ENCODE results near the gene AKT2.

The AKT2 gene

DNA sequence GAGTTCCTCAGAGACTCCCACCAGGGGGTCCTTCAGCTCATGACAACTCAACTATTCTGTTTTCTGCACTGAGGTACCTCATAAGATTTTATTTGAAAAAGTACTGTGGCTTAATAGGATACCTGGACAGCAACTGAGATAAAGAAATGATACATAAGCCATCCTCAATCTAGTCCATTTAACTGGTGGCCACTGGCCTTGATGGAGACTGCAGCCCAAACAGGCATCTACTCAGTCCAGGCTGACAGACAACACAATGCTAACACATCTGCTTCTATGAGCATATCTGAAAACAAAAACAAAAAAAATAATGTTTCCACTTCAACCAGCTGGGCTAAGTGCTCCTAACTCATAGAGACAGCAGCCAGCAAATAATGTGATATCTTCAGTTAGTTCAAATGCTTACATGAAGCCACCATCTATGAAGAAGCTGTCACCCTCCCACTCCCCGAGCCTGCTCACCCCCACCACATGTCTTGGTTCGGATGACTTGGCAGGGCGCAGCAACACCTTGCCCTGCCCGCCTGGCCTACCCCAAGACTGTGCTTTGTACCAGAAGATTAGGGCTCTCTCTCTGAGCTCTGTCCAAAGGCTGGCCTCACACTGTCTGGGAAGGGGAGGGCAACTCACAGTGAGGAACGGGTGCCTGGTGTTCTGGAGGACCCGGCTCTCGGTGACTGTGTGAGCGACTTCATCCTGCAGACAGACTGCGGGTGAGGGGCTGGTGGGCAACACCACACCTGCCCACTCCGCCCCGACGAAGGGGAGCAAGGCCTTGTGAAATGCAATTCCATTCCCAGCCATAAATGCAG, 45.5 kb downstream of the AKT2 start:
- Histone ChIP-seq H3K4me1 (ENCODE audit: insufficient read depth, low read length, poor library complexity, severe bottlenecking) (no peaks in the 10 kb centered on the region), H3K4me3 (ENCODE audit: low read length, poor library complexity, severe bottlenecking) (no peak overlapping the region), H3K27me3 (ENCODE audit: insufficient read depth, low read length, poor library complexity, severe bottlenecking) (no peaks in the 10 kb centered on the region), H3K9ac (ENCODE audit: low read depth, low read length, poor library complexity, severe bottlenecking) (no peak overlapping the region), H3K79me2 (ENCODE audit: insufficient read depth, low read length) (peaks cover 1% of the 10 kb centered on the region; the same call in 1 of the 2 replicates), H3K36me3 (ENCODE audit: insufficient read depth, low read length) (peaks cover 76% of the 10 kb centered on the region; the same call in 1 of the 2 replicates), H3K9me3 (ENCODE audit: insufficient read depth, low read depth, low read length) (no peaks in the 10 kb centered on the region), H3K9me2 (replicated peaks; ENCODE audit: low read depth, low read length) (no peaks in the 10 kb centered on the region), H3F3A (ENCODE audit: low read depth) (no peaks in the 10 kb centered on the region), H4K20me1 (ENCODE audit: insufficient read depth, low read length, poor library complexity, severe bottlenecking) (no peaks in the 10 kb centered on the region), H2AFZ (ENCODE audit: low read length) (no peak overlapping the region), H3K4me2 (ENCODE audit: low read depth, low read length, poor library complexity, severe bottlenecking) (no peak overlapping the region)
- TF ChIP-seq EZH2phosphoT487 (IDR thresholded peaks at IDR 0.05; ENCODE audit: borderline replicate concordance) (no peak), CTCF (conservative IDR thresholded peaks at IDR 0.05; ENCODE audit: low read length) (no peak)

- H4K20me1 ChIP-seq (ENCODE audit: insufficient read depth, low read length, poor library complexity, severe bottlenecking): no peaks in the 10 kb centered on the region
- no peaks in the 10 kb centered on the region for H3K4me1 ChIP-seq (ENCODE audit: insufficient read depth, low read length, poor library complexity, severe bottlenecking)
- H2AFZ ChIP-seq (ENCODE audit: low read length): no peak overlapping the region
- no peak overlapping the region for H3K9ac ChIP-seq (ENCODE audit: low read depth, low read length, poor library complexity, severe bottlenecking)
- peaks cover 79% of the 10 kb centered on the region; the same call in 1 of the 2 replicates for H3K36me3 ChIP-seq (ENCODE audit: insufficient read depth, low read length)
- H3K27me3 ChIP-seq (ENCODE audit: insufficient read depth, low read length, poor library complexity, severe bottlenecking): no peaks in the 10 kb centered on the region
- no peak overlapping the region for H3K4me2 ChIP-seq (ENCODE audit: low read depth, low read length, poor library complexity, severe bottlenecking)
- no peaks in the 10 kb centered on the region for H3K9me2 ChIP-seq (replicated peaks; ENCODE audit: low read depth, low read length)
- H3F3A ChIP-seq (ENCODE audit: low read depth): no peaks in the 10 kb centered on the region
- no peaks in the 10 kb centered on the region for H3K9me3 ChIP-seq (ENCODE audit: insufficient read depth, low read depth, low read length)
- TF ChIP-seq CTCF (conservative IDR thresholded peaks at IDR 0.05; ENCODE audit: low read length) (no peak), EZH2phosphoT487 (IDR thresholded peaks at IDR 0.05; ENCODE audit: borderline replicate concordance) (no peak)
- H3K4me3 ChIP-seq (ENCODE audit: low read length, poor library complexity, severe bottlenecking): no peak overlapping the region
- H3K79me2 ChIP-seq (ENCODE audit: insufficient read depth, low read length): no peaks in the 10 kb centered on the region
Observed at GRCh38 chr19:40238775-40239174, 46.4 kb downstream of the AKT2 start.

DNA sequence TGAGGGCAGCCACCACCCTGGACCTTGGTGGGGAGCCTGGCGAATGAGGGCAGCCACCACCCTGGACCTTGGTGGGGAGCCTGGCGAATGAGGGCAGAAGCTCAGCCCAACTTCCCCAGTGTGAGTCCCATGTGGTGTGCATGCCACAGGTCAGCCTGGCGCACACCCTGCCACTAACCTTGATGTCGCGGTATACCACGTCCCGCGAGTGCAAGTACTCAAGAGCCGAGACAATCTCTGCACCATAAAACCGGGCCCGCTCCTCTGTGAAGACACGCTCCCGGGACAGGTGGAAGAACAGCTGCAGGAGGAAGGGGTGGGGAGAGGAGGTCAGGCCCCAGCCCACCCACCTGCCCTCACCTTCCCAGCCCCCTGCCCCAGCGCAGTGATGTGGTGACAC, 47.4 kb downstream of the AKT2 start:
- H3K4me3 ChIP-seq (ENCODE audit: low read length, poor library complexity, severe bottlenecking): no peak overlapping the region
- H3K36me3 ChIP-seq (ENCODE audit: insufficient read depth, low read length): peaks cover 89% of the 10 kb centered on the region; the same call in 1 of the 2 replicates
- H3K79me2 ChIP-seq (ENCODE audit: insufficient read depth, low read length): no peaks in the 10 kb centered on the region
- H3K9ac ChIP-seq (ENCODE audit: low read depth, low read length, poor library complexity, severe bottlenecking): no peak overlapping the region
- TF ChIP-seq CTCF (conservative IDR thresholded peaks at IDR 0.05; ENCODE audit: low read length) (no peak), EZH2phosphoT487 (IDR thresholded peaks at IDR 0.05; ENCODE audit: borderline replicate concordance) (no peak)
- no peaks in the 10 kb centered on the region for H3K9me3 ChIP-seq (ENCODE audit: insufficient read depth, low read depth, low read length)
- H2AFZ ChIP-seq (ENCODE audit: low read length): no peak overlapping the region
- H3K9me2 ChIP-seq (replicated peaks; ENCODE audit: low read depth, low read length): no peaks in the 10 kb centered on the region
- no peaks in the 10 kb centered on the region for H3K27me3 ChIP-seq (ENCODE audit: insufficient read depth, low read length, poor library complexity, severe bottlenecking)
- H4K20me1 ChIP-seq (ENCODE audit: insufficient read depth, low read length, poor library complexity, severe bottlenecking): no peaks in the 10 kb centered on the region
- H3K4me1 ChIP-seq (ENCODE audit: insufficient read depth, low read length, poor library complexity, severe bottlenecking): no peaks in the 10 kb centered on the region
- H3K4me2 ChIP-seq (ENCODE audit: low read depth, low read length, poor library complexity, severe bottlenecking): no peak overlapping the region
- H3F3A ChIP-seq (ENCODE audit: low read depth): no peaks in the 10 kb centered on the region

Measured in Loucy (cell line).